Spleen (tissue), 7 donors: ENCODE measurements around the gene GNAS-AS1.

ENCODE experiments used
- CTCF ChIP-seq, 11 experiments: fragments of 200-600 bp in 7 of 11; fragments of 450-650 bp in 4 of 11; sonication (generic) in 4 of 11; IDR thresholded peaks in 8 of 11; conservative IDR thresholded peaks in 3 of 11; 1 replicate in 7 of 11; 2 replicates in 4 of 11; pipeline versions ENCODE4 v1.4.0 to v1.8.0; 2016 to 2021; ENCODE audit warnings: antibody characterized with exemption in 11 of 11, inconsistent platforms in 4 of 11, mild to moderate bottlenecking in 1 of 11
- POLR2A ChIP-seq, 3 donors: fragments of 450-650 bp; IDR thresholded peaks; one replicate each; pipeline ENCODE4 v1.5.1; 2017; ENCODE audit warnings: antibody characterized with exemption in 3 of 3, mild to moderate bottlenecking in 1 of 3
- donor health status: DM: no; HTN: no; CAD: no; lungs with moderate emphysema.
- donor health status: DM: no; HTN: no; CAD: no.
- donor health status: DM: no; HTN: no; CAD: no.

- TF ChIP-seq CTCF (IDR thresholded peaks at IDR 0.05 in 8 of 11, conservative IDR thresholded peaks at IDR 0.05 in 3 of 11) (no peak), POLR2A (IDR thresholded peaks at IDR 0.05) (no peak)
Observed at GRCh38 chr20:58824843-58825242, 25.9 kb downstream of the GNAS-AS1 start.
